Activated T-cell treated with anti-CD3 and anti-CD28 coated beads, Interleukin-2, amount 50 U/mL, for 4 hours (primary cell): Measurements from ENCODE around the gene FARS2. TPM values are rescaled to one million over a fixed set of nuclear protein-coding genes. Genes with fewer than 3 reads are reported as not detected.

Experiments used
- ATAC-seq, 2 donors: fragments of 200-7000 bp; cut with Tn5 transposase; one replicate each; pipeline ENCODE4 v1.10.0; 2021
- DNase-seq: peaks from one replicate; pipeline ENCODE4 v3.0.0-alpha.2; 2020
- H3K27me3 Mint-ChIP-seq: one replicate; pipeline ENCODE4 v1.8.0; 2021; ENCODE audit warnings: low read depth, mixed read lengths
- H3K36me3 Mint-ChIP-seq: one replicate; pipeline ENCODE4 v1.8.0; 2022; ENCODE audit warnings: mixed read lengths; ENCODE audit not compliant: insufficient read depth
- H3K4me1 Mint-ChIP-seq: one replicate; pipeline ENCODE4 v1.8.0; 2021; ENCODE audit warnings: low read depth, mixed read lengths
- H3K4me3 Mint-ChIP-seq: one replicate; pipeline ENCODE4 v1.8.0; 2021; ENCODE audit warnings: mild to moderate bottlenecking, moderate library complexity, mixed read lengths
- H3K9me3 Mint-ChIP-seq: one replicate; pipeline ENCODE4 v1.8.0; 2021; ENCODE audit warnings: mixed read lengths
- total RNA-seq, 3 donors: library from RNA; stranded (reverse); gene quantifications; one replicate each; pipeline ENCODE4 v1.2.1, GENCODE V29; 2021

The FARS2 gene
- total RNA-seq, 3 donors from 2014 or later = 28.3 to 31.0 (median 29.9) TPM

DNA sequence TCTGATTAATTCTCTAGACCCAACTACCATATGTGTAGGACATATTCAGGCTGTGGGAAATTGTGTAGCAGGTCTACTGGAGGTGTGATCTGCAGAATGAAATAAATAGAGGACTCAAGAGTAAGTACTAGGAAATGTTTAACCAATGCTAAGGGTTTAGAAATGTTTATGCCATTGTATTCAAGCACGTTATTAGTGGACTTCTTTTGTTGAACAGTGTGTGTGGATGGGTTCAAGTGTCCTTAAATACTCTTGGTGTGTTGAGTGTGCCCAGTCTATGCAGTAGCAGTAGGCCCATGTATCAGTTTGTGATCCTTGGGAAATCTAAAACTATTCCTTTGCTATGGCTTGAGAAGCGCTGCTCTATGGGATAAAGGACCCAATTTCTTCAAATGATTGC, 112.1 kb downstream of the FARS2 start:
- ATAC-seq (no peak), DNase-seq (no peak)
- no peaks in the 10 kb centered on the region for H3K9me3 Mint-ChIP-seq
- H3K4me3 Mint-ChIP-seq = no peak overlapping the region
- no peaks in the 10 kb centered on the region for H3K27me3 Mint-ChIP-seq
- peaks cover 29% of the 10 kb centered on the region for H3K36me3 Mint-ChIP-seq
- no peaks in the 10 kb centered on the region for H3K4me1 Mint-ChIP-seq

DNA sequence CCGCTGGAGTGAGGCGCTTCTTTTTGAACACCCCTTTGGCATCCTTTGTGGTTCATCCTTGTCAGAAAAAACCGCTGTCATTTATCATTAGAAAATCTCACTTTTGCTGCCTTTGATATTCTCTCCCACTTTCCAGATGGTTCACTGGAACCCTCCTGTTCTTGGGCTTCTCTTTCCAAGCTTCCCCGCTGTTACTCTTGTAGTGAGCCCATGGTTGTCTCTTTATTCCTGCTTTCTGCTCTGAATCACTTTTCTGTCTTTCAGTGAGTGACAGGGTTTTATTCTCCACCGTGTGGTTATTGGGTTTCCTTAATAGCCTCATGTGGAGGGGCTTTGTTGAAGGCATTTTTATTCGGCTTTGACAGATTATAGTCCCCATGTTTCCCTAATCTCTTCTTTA, 117.0 kb downstream of the FARS2 start:
- H3K27me3 Mint-ChIP-seq = no peaks in the 10 kb centered on the region

DNA sequence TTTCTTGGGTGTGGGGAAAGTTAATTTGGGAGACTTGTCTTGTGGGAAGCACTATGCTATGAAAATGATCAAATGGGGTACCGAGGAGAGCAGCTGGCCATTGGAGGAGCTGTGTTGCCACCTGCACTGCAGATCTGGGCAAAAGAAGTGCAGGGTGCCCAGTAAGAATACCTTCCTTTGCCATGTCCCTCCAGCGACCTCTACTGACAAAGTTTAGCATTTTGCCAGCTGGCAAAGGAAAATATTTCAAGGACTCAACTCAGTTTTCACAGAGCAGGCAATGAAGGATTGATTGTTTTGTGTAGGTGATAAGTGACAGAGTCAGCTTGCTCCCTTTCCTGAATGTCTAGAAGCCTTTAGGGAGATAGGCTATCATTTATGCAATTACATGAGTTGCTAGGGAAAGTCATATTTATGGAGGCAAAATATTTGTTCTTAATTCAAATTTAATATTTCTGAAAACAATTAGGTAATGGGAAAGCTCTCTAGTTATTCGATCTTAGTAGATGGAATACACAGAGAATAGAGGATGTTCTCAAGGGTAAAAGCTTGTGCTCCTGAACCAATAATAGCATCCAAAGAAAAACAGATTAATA, 118.4 kb downstream of the FARS2 start:
- DNase-seq = no peak
- Mint-ChIP-seq H3K4me3 (no peak overlapping the region), H3K9me3 (no peaks in the 10 kb centered on the region), H3K4me1 (no peaks in the 10 kb centered on the region), H3K36me3 (peaks cover 17% of the 10 kb centered on the region), H3K27me3 (no peaks in the 10 kb centered on the region)
- no peak for ATAC-seq

More for the DNA sequence above, 117.0 kb downstream of the FARS2 start:
- H3K9me3 Mint-ChIP-seq = no peaks in the 10 kb centered on the region
- H3K36me3 Mint-ChIP-seq = peaks cover 20% of the 10 kb centered on the region
- DNase-seq = no peak
- H3K4me3 Mint-ChIP-seq = no peak overlapping the region
- H3K4me1 Mint-ChIP-seq = no peaks in the 10 kb centered on the region
- ATAC-seq = no peak

DNA sequence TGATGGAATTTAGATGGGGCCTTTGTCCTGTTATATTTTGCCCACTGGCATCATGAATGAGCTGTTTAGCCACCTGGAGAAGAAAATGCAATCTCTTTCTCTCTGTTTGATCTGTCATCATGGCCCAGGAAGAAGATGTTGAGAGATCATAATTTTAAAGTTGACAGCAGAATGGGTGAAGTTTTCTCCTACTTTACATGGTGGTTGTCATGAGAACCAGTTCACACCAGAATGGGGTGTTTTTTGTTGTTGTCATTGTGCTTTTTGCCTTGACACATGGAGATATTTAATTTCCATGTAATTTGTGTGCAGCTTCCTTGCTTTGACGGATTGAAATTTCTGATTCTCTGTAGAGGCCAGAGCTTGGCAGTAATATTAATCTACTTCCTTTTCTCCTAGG, 122.5 kb downstream of the FARS2 start:
- H3K9me3 Mint-ChIP-seq = no peaks in the 10 kb centered on the region
- ATAC-seq = no peak

DNA sequence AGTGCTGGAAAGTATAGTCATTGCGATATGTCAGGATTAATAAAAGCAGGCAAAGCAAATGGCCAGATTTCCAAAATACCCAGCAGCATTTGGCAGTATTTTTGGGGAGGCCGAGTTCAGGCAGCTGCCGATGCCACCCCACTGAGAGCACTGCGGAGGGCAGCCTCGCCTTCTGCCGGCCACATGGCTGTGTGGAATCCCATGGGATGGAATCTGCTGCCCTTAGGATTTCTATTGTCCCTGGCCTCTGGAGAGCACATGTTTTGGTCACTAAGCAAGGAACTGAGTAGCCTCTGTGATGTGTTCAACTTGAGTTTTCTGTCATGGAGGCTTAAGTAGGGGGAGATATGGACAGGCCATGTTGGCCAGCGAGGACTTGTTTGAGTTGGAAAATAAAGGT, 123.0 kb downstream of the FARS2 start:
- Mint-ChIP-seq H3K9me3 (no peaks in the 10 kb centered on the region), H3K27me3 (no peaks in the 10 kb centered on the region), H3K4me1 (no peaks in the 10 kb centered on the region), H3K4me3 (no peak overlapping the region), H3K36me3 (peaks cover 14% of the 10 kb centered on the region)
- DNase-seq (no peak), ATAC-seq (no peak)

More for the DNA sequence above, 122.5 kb downstream of the FARS2 start:
- no peak for DNase-seq
- Mint-ChIP-seq H3K4me1 (no peaks in the 10 kb centered on the region), H3K36me3 (peaks cover 15% of the 10 kb centered on the region), H3K27me3 (no peaks in the 10 kb centered on the region), H3K4me3 (no peak overlapping the region)

DNA sequence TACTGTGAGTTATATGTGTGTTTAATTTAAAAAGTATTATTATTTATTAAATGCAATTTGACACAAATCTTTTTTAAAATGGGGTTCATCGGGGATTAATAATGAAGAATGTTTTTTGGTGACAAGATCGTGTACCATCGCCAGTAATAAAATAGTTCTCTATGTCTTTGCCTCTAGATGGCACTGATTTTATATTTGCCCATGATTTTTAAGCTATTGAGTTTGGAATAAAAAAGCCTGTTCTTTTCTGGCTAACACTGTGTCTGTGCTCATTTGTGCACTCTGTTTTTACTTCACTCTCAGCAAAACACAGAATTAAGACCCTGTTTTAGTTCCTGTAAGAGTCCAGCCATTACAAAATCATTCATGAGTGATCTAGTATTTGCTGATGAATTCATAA, 127.0 kb downstream of the FARS2 start:
- H3K36me3 Mint-ChIP-seq = no peaks in the 10 kb centered on the region
- H3K4me1 Mint-ChIP-seq = no peaks in the 10 kb centered on the region
- H3K4me3 Mint-ChIP-seq = no peak overlapping the region
- no peaks in the 10 kb centered on the region for H3K9me3 Mint-ChIP-seq
- DNase-seq = no peak
- H3K27me3 Mint-ChIP-seq = no peaks in the 10 kb centered on the region
- ATAC-seq = no peak

DNA sequence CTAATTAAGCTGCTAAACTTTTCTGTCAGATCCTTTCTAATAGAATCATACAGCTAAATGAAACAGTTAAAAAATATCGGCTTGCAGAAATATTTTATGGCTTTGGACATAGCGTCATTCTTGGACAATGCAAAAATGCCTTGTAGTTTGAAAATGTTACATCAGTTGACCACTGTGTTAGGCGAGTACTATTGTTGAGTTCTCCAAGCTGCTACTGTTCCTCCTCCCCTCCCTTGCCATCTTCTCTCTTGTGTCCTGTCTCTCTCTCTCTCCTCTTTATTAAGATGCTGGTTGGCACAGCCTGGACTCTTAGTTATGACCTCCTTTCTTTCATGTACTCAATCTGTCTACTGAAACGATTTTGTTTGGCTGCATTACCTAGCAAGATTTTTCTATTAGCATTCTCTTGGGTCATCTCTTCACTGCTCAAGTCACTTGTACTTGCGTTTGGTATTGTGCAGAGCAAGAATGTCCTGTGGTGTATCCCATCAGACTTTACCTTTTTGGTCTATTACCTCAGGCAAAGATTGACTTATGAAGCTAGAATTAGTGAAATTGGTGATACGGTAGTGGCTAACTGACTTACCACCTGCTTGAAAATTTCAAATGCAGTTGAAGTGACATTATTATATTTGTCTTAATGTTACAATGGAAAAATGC, 127.9 kb downstream of the FARS2 start:
- H3K9me3 Mint-ChIP-seq = no peaks in the 10 kb centered on the region

DNA sequence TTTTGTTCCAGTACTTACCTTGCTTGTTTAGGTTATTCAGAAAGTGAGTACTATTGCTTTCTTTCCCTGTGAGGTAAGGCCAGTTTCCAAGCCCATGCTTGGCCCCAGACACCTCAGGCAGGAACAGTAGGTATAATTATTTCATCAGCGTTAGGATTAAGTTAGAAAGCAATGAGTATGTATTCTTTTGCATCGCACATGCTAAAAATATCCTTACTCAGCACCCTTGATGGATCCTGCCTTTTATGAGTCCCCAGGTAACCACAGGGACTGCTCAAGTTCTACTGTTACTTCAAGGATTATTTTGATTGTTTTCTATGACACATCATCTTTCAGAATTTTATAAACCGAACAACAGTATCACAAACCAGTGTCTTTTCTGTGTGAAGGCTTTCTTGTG, 128.9 kb downstream of the FARS2 start:
- H3K4me1 Mint-ChIP-seq = no peaks in the 10 kb centered on the region
- no peaks in the 10 kb centered on the region for H3K9me3 Mint-ChIP-seq
- no peaks in the 10 kb centered on the region for H3K36me3 Mint-ChIP-seq
- H3K27me3 Mint-ChIP-seq = no peaks in the 10 kb centered on the region
- ATAC-seq (no peak), DNase-seq (no peak)
- H3K4me3 Mint-ChIP-seq = no peak overlapping the region

More for the DNA sequence above, 127.9 kb downstream of the FARS2 start:
- no peak for ATAC-seq
- H3K36me3 Mint-ChIP-seq = no peaks in the 10 kb centered on the region
- H3K4me3 Mint-ChIP-seq = no peak overlapping the region
- no peaks in the 10 kb centered on the region for H3K27me3 Mint-ChIP-seq
- no peak for DNase-seq
- H3K4me1 Mint-ChIP-seq = no peaks in the 10 kb centered on the region

DNA sequence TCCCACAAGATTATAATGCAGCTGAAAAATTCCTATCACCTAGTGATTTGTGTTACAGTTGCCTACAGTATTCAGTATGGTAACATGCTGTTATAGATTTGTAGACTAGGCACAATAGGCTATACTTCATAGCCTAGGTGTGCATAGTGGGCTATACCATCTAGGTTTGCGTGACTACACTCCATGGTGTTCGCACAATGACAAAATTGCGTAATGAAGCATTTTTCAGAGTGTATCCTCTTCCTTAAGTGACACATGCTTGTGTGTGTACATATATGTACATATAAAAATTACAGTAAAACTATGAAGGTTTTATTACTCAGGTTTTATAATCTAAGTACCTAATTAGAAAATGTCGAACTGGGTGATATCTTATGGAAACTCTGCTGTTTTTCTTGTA, 133.0 kb downstream of the FARS2 start:
- H3K36me3 Mint-ChIP-seq = no peaks in the 10 kb centered on the region

DNA sequence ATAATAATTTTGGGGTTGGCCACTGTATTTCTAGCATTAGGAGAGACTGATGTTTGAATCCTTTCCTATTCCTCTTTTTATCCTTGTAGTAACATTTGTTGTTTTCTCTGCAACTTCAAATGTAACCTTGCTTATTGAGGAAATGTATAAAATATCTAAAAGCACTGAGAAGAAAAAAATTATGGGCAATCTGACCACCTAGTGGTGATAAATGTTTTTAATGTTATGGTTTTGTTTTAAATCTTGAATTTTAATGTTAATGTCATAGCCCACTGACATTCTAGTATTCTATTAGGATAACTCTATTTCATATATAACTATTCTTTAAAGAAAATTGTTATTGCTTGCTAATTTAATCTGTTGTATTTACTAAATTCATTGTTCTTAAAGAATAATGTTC, 134.4 kb downstream of the FARS2 start:
- Mint-ChIP-seq H3K36me3 (no peaks in the 10 kb centered on the region), H3K27me3 (no peaks in the 10 kb centered on the region), H3K9me3 (no peaks in the 10 kb centered on the region), H3K4me1 (peaks cover 10% of the 10 kb centered on the region), H3K4me3 (no peak overlapping the region)
- DNase-seq (no peak), ATAC-seq (no peak)

More for the DNA sequence above, 133.0 kb downstream of the FARS2 start:
- Mint-ChIP-seq H3K27me3 (no peaks in the 10 kb centered on the region), H3K9me3 (no peaks in the 10 kb centered on the region), H3K4me3 (no peak overlapping the region), H3K4me1 (peaks cover 4% of the 10 kb centered on the region)
- DNase-seq (no peak), ATAC-seq (no peak)

DNA sequence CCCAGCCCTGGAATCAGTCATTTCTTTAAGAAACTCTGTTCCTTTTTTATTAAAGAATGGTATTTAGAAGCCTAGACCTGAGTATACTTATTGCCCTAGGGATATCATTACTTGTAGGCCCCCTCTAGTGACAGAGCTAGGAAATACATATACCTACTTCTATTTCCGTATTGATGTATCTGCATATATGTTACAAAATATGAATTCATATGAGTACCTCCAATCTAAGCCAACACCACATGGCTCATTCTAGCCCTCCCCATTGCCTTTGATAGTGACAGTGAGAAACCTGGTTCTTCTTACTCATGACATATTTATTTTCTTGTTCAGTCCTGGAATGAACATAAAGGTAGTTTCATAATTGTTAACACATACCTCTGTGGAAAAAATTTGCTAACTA, 137.2 kb downstream of the FARS2 start:
- Mint-ChIP-seq H3K4me3 (no peak overlapping the region), H3K36me3 (peaks cover 2% of the 10 kb centered on the region), H3K4me1 (peaks cover 19% of the 10 kb centered on the region), H3K9me3 (peaks cover 5% of the 10 kb centered on the region), H3K27me3 (no peaks in the 10 kb centered on the region)
- ATAC-seq = peak; percentile 99
- DNase-seq = no peak

DNA sequence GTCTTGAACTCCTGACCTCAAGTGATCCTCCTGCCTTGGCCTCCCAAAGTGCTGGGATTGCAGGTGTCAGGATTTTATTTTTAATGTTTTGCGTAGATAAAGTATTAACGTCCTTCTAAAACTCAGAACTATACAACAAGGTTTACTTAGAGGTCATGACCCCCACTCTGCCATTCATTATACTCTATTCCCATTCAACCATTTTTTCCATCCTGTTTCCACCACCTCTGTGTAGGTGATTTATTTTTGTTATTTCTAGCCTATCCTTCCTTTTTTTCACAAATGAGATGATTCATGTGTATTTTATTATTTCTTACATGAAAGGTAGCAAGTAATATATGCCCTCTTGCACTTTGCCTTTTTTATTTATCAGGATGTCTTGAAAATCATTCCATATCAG, 138.1 kb downstream of the FARS2 start:
- Mint-ChIP-seq H3K36me3 (peaks cover 2% of the 10 kb centered on the region), H3K4me1 (peaks cover 19% of the 10 kb centered on the region)
- no peak for ATAC-seq

DNA sequence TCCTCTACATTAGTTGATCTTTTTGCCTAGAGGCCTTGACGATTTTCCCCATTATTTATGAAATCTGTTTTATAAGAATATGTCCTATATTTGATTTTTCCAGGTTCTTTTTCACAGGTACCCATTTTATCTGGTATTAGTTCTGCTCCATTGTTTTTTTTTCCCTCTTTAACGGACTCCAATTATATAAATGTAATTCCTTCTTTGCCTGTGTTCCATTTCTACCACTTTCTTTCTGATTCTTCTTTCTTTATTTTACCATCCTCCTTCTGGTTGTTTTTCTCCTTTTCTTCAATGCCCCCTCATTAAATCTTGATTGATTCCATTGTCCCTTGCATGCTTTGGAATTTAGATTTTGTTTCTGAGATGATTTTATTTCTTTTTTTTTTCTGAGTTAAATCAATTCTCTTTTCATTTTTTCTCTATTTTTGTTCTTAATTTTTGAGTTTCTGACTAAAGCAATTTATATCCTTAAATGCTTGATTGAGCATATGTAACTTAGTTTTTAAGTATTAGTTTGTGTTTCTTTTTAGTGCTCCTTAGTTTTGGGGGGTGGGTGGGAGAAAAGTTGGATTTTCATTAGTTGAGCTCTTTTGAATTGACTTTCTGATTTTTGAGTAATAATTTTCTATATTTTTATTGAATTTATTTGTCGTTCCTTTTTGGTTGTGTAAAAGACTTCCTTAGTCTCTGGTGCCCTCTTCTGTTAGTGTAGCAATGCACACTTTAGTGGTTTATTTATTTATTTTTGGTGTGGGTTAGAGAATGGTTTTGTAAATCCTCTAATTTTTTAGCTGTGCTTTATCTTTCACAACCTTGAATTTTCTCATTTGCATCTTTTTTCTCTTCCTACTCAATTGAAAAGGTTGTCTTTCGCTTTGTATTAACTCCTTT, 140.8 kb downstream of the FARS2 start:
- Mint-ChIP-seq H3K4me3 (no peak overlapping the region), H3K4me1 (peaks cover 19% of the 10 kb centered on the region), H3K9me3 (peaks cover 5% of the 10 kb centered on the region), H3K36me3 (peaks cover 9% of the 10 kb centered on the region), H3K27me3 (no peaks in the 10 kb centered on the region)
- DNase-seq (no peak), ATAC-seq (no peak)

More for the DNA sequence above, 138.1 kb downstream of the FARS2 start:
- Mint-ChIP-seq H3K4me3 (no peak overlapping the region), H3K9me3 (peaks cover 5% of the 10 kb centered on the region), H3K27me3 (no peaks in the 10 kb centered on the region)
- DNase-seq = no peak

DNA sequence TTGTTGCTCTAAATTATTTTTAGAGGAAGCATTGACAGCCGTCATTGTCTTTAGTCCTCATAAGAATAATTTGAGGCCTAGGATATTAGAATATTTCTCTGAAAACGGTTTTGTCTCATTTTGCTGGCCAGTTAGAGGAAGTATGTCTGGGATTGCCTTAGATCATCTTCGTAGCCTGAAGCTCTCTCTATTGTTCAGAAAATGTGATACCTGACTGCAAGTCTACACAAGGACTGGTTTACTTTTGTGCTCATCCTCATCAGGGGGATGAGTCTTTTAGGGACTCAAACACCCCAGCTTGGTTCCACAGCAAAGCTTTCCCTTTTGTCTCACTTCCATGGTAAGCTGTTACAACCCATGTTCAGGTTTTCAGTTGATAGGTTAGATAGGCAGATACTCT, 141.8 kb downstream of the FARS2 start:
- DNase-seq (no peak), ATAC-seq (no peak)
- H3K27me3 Mint-ChIP-seq = no peaks in the 10 kb centered on the region
- peaks cover 5% of the 10 kb centered on the region for H3K9me3 Mint-ChIP-seq
- no peak overlapping the region for H3K4me3 Mint-ChIP-seq
- H3K36me3 Mint-ChIP-seq = peaks cover 10% of the 10 kb centered on the region
- peaks cover 19% of the 10 kb centered on the region for H3K4me1 Mint-ChIP-seq
